Keratinocyte (primary cell): ENCODE measurements around the gene MSI2. TPM values are rescaled to one million over a fixed set of nuclear protein-coding genes. Genes with fewer than 3 reads are reported as not detected.

Experiments used
- DNase-seq: peaks from one replicate; pipeline ENCODE4 v3.0.0-alpha.2; 2011; ENCODE audit warnings: low read depth, missing footprints, low spot score
- FAIRE-seq: peaks from 2 replicates; lab custom pipeline; 2011; peaks lifted over from hg19 to GRCh38; lab: Jason Lieb, UNC
- H2AFZ ChIP-seq: 2 replicates; pipeline ENCODE4 v1.6.0; 2012; ENCODE audit warnings: low read length, control low read depth, inconsistent platforms; ENCODE audit not compliant: control insufficient read depth
- H3K27ac ChIP-seq: 2 replicates; pipeline ENCODE4 v1.5.1; 2011; ENCODE audit warnings: low read length; ENCODE audit not compliant: control insufficient read depth, insufficient read depth
- H3K27me3 ChIP-seq: 3 replicates; pipeline ENCODE4 v1.6.0; 2011; ENCODE audit warnings: low read length; ENCODE audit not compliant: control insufficient read depth, insufficient read depth; ENCODE audit errors: extremely low read depth
- H3K36me3 ChIP-seq, 2 experiments: 2 replicates in 1 of 2; 3 replicates in 1 of 2; pipeline ENCODE4 v1.5.1; 2011; ENCODE audit warnings: low read length in 2 of 2, mild to moderate bottlenecking in 1 of 2; ENCODE audit not compliant: control insufficient read depth in 2 of 2, insufficient read depth in 2 of 2; ENCODE audit errors: extremely low read depth in 1 of 2
- H3K4me1 ChIP-seq: 3 replicates; pipeline ENCODE4 v1.5.1; 2011; ENCODE audit warnings: low read length; ENCODE audit not compliant: control insufficient read depth, insufficient read depth; ENCODE audit errors: extremely low read depth
- H3K4me2 ChIP-seq: 3 replicates; pipeline ENCODE4 v1.6.0; 2011; ENCODE audit warnings: low read depth, low read length; ENCODE audit not compliant: control insufficient read depth, insufficient read depth; ENCODE audit errors: extremely low read depth
- H3K4me3 ChIP-seq, 3 experiments: fragments of 200-600 bp in 1 of 3; sonication (generic) in 1 of 3; 2 replicates in 2 of 3; 3 replicates in 1 of 3; pipeline ENCODE4 v1.5.1; 2011 to 2016; ENCODE audit warnings: low read length in 3 of 3, mild to moderate bottlenecking in 3 of 3, control low read depth in 2 of 3, inconsistent platforms in 1 of 3, low read depth in 1 of 3, mixed read lengths in 1 of 3, mixed run types in 1 of 3, moderate library complexity in 1 of 3; ENCODE audit not compliant: control insufficient read depth in 2 of 3, insufficient read depth in 2 of 3; ENCODE audit errors: extremely low read depth in 1 of 3
- H3K79me2 ChIP-seq: 2 replicates; pipeline ENCODE4 v1.6.0; 2012; ENCODE audit warnings: low read length; ENCODE audit not compliant: control insufficient read depth, insufficient read depth
- H3K9ac ChIP-seq: 3 replicates; pipeline ENCODE4 v1.6.0; 2011; ENCODE audit warnings: low read length; ENCODE audit not compliant: control insufficient read depth, insufficient read depth; ENCODE audit errors: extremely low read depth
- H3K9me1 ChIP-seq: 3 replicates; pipeline ENCODE4 v1.6.0; 2011; ENCODE audit warnings: low read length; ENCODE audit not compliant: control insufficient read depth, insufficient read depth; ENCODE audit errors: extremely low read depth
- H3K9me3 ChIP-seq: 2 replicates; pipeline ENCODE4 v1.5.1; 2012; ENCODE audit warnings: low read depth, low read length; ENCODE audit not compliant: control insufficient read depth
- H4K20me1 ChIP-seq: 3 replicates; pipeline ENCODE4 v1.6.0; 2011; ENCODE audit warnings: low read length; ENCODE audit not compliant: control insufficient read depth, insufficient read depth; ENCODE audit errors: extremely low read depth
- EZH2 ChIP-seq: IDR thresholded peaks from one replicate; pipeline ENCODE4 v1.6.1; 2012; ENCODE audit warnings: inconsistent platforms, mild to moderate bottlenecking, low read length, moderate library complexity
- dilution Hi-C: fragments of 300-500 bp; cut with MboI; formaldehyde crosslinking; loops from one replicate; pipeline ENCODE4 v1.7.0; 2020; ENCODE audit warnings: low sequenced_read_pairs; ENCODE audit not compliant: extremely low pct_ligation_motif_present
- polyA plus RNA-seq, 5 experiments: library from polyadenylated mRNA; depleted of rRNA in 3 of 5; stranded (reverse) in 3 of 5; stranded (forward) in 1 of 5; unstranded in 1 of 5; fragments of >200 nt; gene quantifications; 1 replicate in 1 of 5; 2 replicates in 3 of 5; 3 replicates in 1 of 5; pipeline versions ENCODE4 v1.2.1 to v1.2.3, GENCODE V29; 2011 to 2012; ENCODE audit warnings: missing spikeins in 2 of 5, low read depth in 1 of 5, low replicate concordance in 1 of 5
- TF ChIP-seq, protein P1 (sequence below), 3 experiments: IDR thresholded peaks in 1 of 3; conservative IDR thresholded peaks in 1 of 3; optimal IDR thresholded peaks in 1 of 3; 2 replicates in 2 of 3; 3 replicates in 1 of 3; pipeline versions ENCODE3 to v1.5.1; 2011; ENCODE audit warnings: low read length in 3 of 3, mild to moderate bottlenecking in 3 of 3, moderate library complexity in 2 of 3, control low read depth in 1 of 3, inconsistent platforms in 1 of 3; ENCODE audit not compliant: insufficient read depth in 2 of 3; ENCODE audit errors: extremely low read depth in 1 of 3

MSI2 gene
- polyA plus RNA-seq, 1 donor (not counting 4 experiments of a cell fraction or from before 2014, with no cell fraction given), result 22.3 TPM

DNA sequence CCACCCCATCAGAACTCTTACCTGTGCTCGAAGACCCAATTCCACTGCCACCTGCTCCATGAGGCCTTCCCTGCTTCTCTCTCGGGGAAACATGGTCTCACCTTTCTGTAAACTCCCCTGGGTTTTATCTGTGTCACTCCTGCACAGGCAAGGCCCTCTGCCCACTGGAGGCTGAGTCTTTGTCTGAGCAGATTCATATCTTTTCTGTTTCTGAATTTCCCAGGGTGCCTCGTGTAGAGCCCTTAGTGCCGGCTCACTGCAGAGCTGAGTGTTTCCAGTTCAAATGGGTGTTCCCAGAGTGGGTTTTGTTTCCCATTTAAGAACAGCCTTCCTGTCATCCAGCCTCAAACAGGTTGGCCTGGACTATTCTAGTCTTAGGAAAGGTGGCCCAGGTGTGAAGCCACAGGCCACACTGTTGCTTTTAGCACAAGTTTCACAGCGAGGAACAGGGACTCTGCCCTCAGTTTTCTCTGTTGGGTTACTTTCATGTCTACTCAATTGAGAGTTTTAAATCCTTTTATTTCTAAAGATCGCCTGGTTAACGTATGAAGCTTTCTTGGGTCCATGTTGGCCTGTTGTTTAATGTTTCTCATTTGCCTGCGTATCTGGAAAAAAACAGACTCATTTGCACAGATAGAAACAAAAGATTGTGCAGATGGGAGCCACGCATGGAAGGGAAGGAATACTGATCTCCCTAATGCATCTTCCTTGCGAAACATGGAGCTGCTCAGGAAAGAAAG is 228.7 kb downstream of the MSI2 start:
- no peak for TF ChIP-seq EZH2
- TF ChIP-seq, protein P1, sequence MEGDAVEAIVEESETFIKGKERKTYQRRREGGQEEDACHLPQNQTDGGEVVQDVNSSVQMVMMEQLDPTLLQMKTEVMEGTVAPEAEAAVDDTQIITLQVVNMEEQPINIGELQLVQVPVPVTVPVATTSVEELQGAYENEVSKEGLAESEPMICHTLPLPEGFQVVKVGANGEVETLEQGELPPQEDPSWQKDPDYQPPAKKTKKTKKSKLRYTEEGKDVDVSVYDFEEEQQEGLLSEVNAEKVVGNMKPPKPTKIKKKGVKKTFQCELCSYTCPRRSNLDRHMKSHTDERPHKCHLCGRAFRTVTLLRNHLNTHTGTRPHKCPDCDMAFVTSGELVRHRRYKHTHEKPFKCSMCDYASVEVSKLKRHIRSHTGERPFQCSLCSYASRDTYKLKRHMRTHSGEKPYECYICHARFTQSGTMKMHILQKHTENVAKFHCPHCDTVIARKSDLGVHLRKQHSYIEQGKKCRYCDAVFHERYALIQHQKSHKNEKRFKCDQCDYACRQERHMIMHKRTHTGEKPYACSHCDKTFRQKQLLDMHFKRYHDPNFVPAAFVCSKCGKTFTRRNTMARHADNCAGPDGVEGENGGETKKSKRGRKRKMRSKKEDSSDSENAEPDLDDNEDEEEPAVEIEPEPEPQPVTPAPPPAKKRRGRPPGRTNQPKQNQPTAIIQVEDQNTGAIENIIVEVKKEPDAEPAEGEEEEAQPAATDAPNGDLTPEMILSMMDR (optimal IDR thresholded peaks at IDR 0.05 in 1 of 3, IDR thresholded peaks at IDR 0.05 in 1 of 3, conservative IDR thresholded peaks at IDR 0.05 in 1 of 3; ENCODE audit: extremely low read depth in 1 of 3, insufficient read depth in 2 of 3, low read length in 3 of 3), result no peak
- no peaks in the 10 kb centered on the region for H3K9me1 ChIP-seq
- H2AFZ ChIP-seq, result no peak overlapping the region
- H4K20me1 ChIP-seq, result no peaks in the 10 kb centered on the region
- no peak overlapping the region for H3K27ac ChIP-seq
- dilution Hi-C loops, result no loop called here
- no peaks in the 10 kb centered on the region for H3K36me3 ChIP-seq
- peaks cover 30% of the 10 kb centered on the region for H3K4me1 ChIP-seq
- H3K27me3 ChIP-seq, result no peaks in the 10 kb centered on the region
- H3K9me3 ChIP-seq, result no peaks in the 10 kb centered on the region
- H3K79me2 ChIP-seq, result no peaks in the 10 kb centered on the region
- no peak for DNase-seq
- H3K4me3 ChIP-seq, result no peak overlapping the region
- no peak for FAIRE-seq
- no peak overlapping the region for H3K9ac ChIP-seq
- H3K4me2 ChIP-seq, result no peak overlapping the region

DNA sequence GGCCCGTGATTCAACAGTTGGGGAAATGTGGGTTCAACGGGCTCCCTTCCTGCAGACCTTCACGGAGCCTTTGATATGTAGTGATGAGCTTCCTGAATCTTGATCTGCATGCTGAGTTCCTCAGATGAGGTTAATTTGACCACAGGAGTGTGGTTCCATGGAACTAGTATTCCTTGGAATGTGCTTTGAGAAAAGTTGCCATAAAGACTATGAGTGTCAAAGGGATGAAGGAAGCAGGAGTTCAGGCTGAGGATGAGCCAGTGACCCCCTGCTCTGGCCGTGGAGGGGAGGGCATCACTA is 229.2 kb downstream of the MSI2 start:
- no peaks in the 10 kb centered on the region for H3K27me3 ChIP-seq
- H2AFZ ChIP-seq, result no peak overlapping the region
- no peak overlapping the region for H3K4me2 ChIP-seq
- no peak overlapping the region for H3K9ac ChIP-seq
- TF ChIP-seq EZH2, result no peak
- TF ChIP-seq, protein P1 (optimal IDR thresholded peaks at IDR 0.05 in 1 of 3, IDR thresholded peaks at IDR 0.05 in 1 of 3, conservative IDR thresholded peaks at IDR 0.05 in 1 of 3; ENCODE audit: extremely low read depth in 1 of 3, insufficient read depth in 2 of 3, low read length in 3 of 3), result no peak
- no peaks in the 10 kb centered on the region for H4K20me1 ChIP-seq
- H3K79me2 ChIP-seq, result no peaks in the 10 kb centered on the region
- H3K9me3 ChIP-seq, result no peaks in the 10 kb centered on the region
- DNase-seq, result no peak
- peaks cover 24% of the 10 kb centered on the region for H3K4me1 ChIP-seq
- H3K36me3 ChIP-seq, result no peaks in the 10 kb centered on the region
- H3K4me3 ChIP-seq, result no peak overlapping the region
- H3K9me1 ChIP-seq, result no peaks in the 10 kb centered on the region
- FAIRE-seq, result no peak
- H3K27ac ChIP-seq, result no peak overlapping the region
- dilution Hi-C loops, result no loop called here
